Endothelial cell (in vitro differentiated cells): ENCODE data around the gene ABCG1. TPM values are rescaled to one million over a fixed set of nuclear protein-coding genes. Genes with fewer than 3 reads are reported as not detected.

Experiments used
- DNase-seq: peaks from one replicate; pipeline ENCODE4 v3.0.0; 2021; ENCODE audit warnings: low spot score
- H3K27ac Mint-ChIP-seq: one replicate; pipeline ENCODE4 v1.8.0; 2021; ENCODE audit warnings: mixed read lengths, inconsistent platforms; ENCODE audit not compliant: unreplicated experiment
- H3K27me3 Mint-ChIP-seq: one replicate; pipeline ENCODE4 v1.8.0; 2021; ENCODE audit warnings: mild to moderate bottlenecking, moderate library complexity, mixed read lengths, inconsistent platforms; ENCODE audit not compliant: unreplicated experiment
- H3K36me3 Mint-ChIP-seq: one replicate; pipeline ENCODE4 v1.8.0; 2021; ENCODE audit warnings: mild to moderate bottlenecking, low read depth, mixed read lengths, inconsistent platforms; ENCODE audit not compliant: unreplicated experiment
- H3K4me1 Mint-ChIP-seq: one replicate; pipeline ENCODE4 v1.8.0; 2021; ENCODE audit warnings: mild to moderate bottlenecking, mixed read lengths, inconsistent platforms; ENCODE audit not compliant: unreplicated experiment
- H3K4me3 Mint-ChIP-seq: one replicate; pipeline ENCODE4 v1.8.0; 2021; ENCODE audit warnings: mild to moderate bottlenecking, mixed read lengths, inconsistent platforms; ENCODE audit not compliant: unreplicated experiment
- H3K9me3 Mint-ChIP-seq: one replicate; pipeline ENCODE4 v1.8.0; 2021; ENCODE audit warnings: mixed read lengths, inconsistent platforms; ENCODE audit not compliant: unreplicated experiment
- total RNA-seq: library from RNA; stranded (reverse); fragmentation: NEBNext Ultra II Directional; extraction: Animal tissue kit (Norgen Biotek cat#: 25700); gene quantifications from one replicate; pipeline ENCODE4 v1.2.1, GENCODE V29; 2021; ENCODE audit not compliant: unreplicated experiment
- TF ChIP-seq, protein P1 (sequence below): fragments of 200-600 bp; sonication (generic); IDR thresholded peaks from one replicate; pipeline ENCODE4 v1.5.0; 2021; ENCODE audit warnings: antibody characterized with exemption; ENCODE audit not compliant: unreplicated experiment

Gene ABCG1
- total RNA-seq, 1 donor from 2014 or later, result 48.9 TPM

DNA sequence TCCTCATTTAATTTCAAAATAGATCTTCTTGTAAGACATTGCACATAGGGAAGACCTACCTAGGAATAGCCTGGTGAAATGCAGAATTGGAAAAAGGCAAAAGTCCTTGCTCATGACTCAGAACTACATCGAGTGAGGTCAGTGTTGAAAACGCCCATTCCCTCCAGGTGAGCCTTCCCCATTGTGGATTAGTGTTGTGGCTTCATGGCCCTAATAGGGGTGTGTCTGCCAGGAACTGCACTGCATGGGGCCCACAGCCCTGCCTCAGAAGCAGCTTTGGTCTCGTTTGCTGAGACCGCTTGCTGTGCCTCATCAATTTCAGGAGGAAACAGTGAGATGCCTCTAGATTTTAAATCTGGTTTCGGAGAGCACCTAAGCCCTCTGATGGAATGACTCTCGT lies 79.3 kb downstream of the ABCG1 start:
- no peak overlapping the region for H3K4me3 Mint-ChIP-seq
- peaks cover 10% of the 10 kb centered on the region for H3K27me3 Mint-ChIP-seq
- H3K27ac Mint-ChIP-seq, result no peak overlapping the region
- H3K4me1 Mint-ChIP-seq, result peaks cover 35% of the 10 kb centered on the region
- DNase-seq, result no peak
- H3K36me3 Mint-ChIP-seq, result peaks cover 26% of the 10 kb centered on the region
- TF ChIP-seq, protein P1, sequence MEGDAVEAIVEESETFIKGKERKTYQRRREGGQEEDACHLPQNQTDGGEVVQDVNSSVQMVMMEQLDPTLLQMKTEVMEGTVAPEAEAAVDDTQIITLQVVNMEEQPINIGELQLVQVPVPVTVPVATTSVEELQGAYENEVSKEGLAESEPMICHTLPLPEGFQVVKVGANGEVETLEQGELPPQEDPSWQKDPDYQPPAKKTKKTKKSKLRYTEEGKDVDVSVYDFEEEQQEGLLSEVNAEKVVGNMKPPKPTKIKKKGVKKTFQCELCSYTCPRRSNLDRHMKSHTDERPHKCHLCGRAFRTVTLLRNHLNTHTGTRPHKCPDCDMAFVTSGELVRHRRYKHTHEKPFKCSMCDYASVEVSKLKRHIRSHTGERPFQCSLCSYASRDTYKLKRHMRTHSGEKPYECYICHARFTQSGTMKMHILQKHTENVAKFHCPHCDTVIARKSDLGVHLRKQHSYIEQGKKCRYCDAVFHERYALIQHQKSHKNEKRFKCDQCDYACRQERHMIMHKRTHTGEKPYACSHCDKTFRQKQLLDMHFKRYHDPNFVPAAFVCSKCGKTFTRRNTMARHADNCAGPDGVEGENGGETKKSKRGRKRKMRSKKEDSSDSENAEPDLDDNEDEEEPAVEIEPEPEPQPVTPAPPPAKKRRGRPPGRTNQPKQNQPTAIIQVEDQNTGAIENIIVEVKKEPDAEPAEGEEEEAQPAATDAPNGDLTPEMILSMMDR, result no peak
- H3K9me3 Mint-ChIP-seq, result no peaks in the 10 kb centered on the region

DNA sequence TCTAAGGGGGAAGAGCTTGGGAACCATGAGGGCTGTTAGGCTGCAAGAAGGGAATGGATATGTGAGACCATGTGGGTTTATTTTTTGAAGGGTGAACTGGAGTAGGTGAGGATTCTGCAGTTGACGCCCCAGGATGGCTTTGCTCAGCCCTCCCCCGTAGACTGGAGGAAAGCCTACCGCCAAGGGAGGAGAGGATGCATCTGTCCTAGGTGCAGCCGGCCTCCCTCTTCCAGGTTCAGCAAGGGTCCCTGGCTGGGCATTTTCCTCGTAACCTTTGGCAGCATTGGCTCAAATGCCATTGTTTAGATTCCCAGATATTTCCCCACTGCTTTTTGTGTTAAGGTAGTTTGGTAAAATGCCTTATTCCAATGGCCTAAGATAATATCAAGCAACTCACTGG lies 79.7 kb downstream of the ABCG1 start:
- H3K27ac Mint-ChIP-seq, result no peak overlapping the region
- TF ChIP-seq, protein P1, result no peak
- H3K27me3 Mint-ChIP-seq, result peaks cover 10% of the 10 kb centered on the region
- no peak for DNase-seq
- H3K9me3 Mint-ChIP-seq, result no peaks in the 10 kb centered on the region
- peaks cover 35% of the 10 kb centered on the region for H3K4me1 Mint-ChIP-seq
- H3K36me3 Mint-ChIP-seq, result peaks cover 26% of the 10 kb centered on the region
- no peak overlapping the region for H3K4me3 Mint-ChIP-seq

DNA sequence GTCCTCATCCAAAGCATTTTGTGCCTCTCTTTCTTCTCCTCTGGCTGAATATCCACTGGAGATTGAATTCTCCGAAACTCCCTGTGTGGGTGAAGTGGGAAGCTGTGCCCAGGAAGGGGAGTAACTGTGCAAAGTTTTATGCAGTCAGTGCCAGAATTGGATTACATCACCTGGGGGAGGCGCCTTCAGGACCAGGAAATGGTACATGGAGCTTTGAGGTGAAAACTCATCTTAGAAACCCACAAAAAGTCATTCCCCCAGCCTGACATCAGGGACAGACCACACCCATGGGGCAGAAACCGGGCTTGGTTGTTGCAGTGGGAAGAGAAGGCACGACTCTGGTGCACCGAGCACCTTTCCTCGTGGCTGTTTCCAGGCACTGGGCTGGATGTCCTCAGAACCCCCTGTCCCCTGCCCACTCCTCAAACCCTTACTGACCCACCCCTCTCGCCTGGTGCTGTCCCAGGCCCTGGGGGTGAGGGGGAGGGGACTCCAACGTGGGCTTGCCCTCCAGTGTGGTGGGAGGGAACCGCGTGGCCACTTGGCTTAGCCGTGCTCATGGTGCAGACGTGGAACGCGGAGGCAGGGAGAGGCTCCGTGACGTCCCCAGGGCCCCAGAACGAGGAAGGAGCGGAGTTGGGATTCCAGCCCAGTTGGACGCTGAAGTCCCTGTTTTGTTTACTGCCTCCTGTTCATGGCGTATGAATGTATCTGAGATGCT lies 80.5 kb downstream of the ABCG1 start:
- Mint-ChIP-seq H3K4me1 (peaks cover 35% of the 10 kb centered on the region), H3K36me3 (peaks cover 26% of the 10 kb centered on the region), H3K9me3 (no peaks in the 10 kb centered on the region), H3K4me3 (no peak overlapping the region), H3K27me3 (peaks cover 10% of the 10 kb centered on the region), H3K27ac (no peak overlapping the region)
- no peak for DNase-seq
- TF ChIP-seq, protein P1, result no peak

DNA sequence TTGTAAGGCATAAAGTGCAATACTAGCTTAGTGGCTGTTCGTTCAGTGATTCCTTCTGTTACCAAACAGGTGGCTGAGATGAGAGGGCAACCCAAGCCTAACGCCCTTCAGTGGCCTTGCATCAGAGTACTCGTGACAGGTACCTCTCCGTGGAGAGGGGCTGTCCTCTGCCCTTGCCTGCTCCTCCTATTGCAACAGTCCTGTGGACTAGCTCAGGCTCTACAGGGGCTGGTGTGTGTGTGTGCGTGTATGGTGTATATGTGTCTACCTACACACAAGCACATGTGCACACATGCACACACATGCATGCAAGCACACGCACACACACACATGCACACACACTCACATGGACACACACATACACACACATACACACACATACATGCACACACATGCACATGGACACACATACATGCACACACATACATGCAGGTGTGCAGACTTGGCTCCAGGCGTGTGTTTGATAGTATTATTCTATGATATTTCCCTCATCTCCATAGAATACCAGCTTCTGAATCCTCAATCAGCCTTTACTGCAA lies 81.2 kb downstream of the ABCG1 start:
- DNase-seq, result no peak
- no peak overlapping the region for H3K4me3 Mint-ChIP-seq
- peak overlapping the region; percentile 3 for H3K27ac Mint-ChIP-seq
- H3K36me3 Mint-ChIP-seq, result peaks cover 22% of the 10 kb centered on the region
- peaks cover 5% of the 10 kb centered on the region for H3K27me3 Mint-ChIP-seq
- H3K4me1 Mint-ChIP-seq, result peaks cover 33% of the 10 kb centered on the region
- no peaks in the 10 kb centered on the region for H3K9me3 Mint-ChIP-seq
- TF ChIP-seq, protein P1, result no peak

GRCh38 chr21:42300956-42301355 lies 82.0 kb downstream of the ABCG1 start:
- no peak for DNase-seq
- H3K27me3 Mint-ChIP-seq, result peaks cover 2% of the 10 kb centered on the region
- H3K27ac Mint-ChIP-seq, result no peak overlapping the region
- H3K36me3 Mint-ChIP-seq, result peaks cover 14% of the 10 kb centered on the region
- H3K4me3 Mint-ChIP-seq, result no peak overlapping the region
- H3K9me3 Mint-ChIP-seq, result no peaks in the 10 kb centered on the region
- TF ChIP-seq, protein P1, result no peak
- H3K4me1 Mint-ChIP-seq, result peaks cover 26% of the 10 kb centered on the region
